HFFc6 (cell line): ENCODE results near the gene ST6GALNAC4. TPM values are rescaled to one million over a fixed set of nuclear protein-coding genes. Genes with fewer than 3 reads are reported as not detected.
A peak's percentile ranks its signal among the peaks of the same experiment; 100 is the strongest.

Experiments
- DNase-seq: peaks from one replicate; pipeline ENCODE4 v3.0.0-alpha.2; 2018
- H3K27ac Mint-ChIP-seq: 2 replicates; pipeline ENCODE4 v1.8.0; 2020; ENCODE audit warnings: mild to moderate bottlenecking, mixed read lengths
- H3K27me3 Mint-ChIP-seq: 2 replicates; pipeline ENCODE4 v1.8.0; 2021; ENCODE audit warnings: mild to moderate bottlenecking, moderate library complexity, mixed read lengths; ENCODE audit not compliant: insufficient read depth
- H3K36me3 Mint-ChIP-seq: 2 replicates; pipeline ENCODE4 v1.8.0; 2021; ENCODE audit warnings: low read depth, mixed read lengths
- H3K4me1 Mint-ChIP-seq: 2 replicates; pipeline ENCODE4 v1.8.0; 2020; ENCODE audit warnings: low read depth, mixed read lengths
- H3K4me3 Mint-ChIP-seq: 2 replicates; pipeline ENCODE4 v1.8.0; 2020; ENCODE audit warnings: mild to moderate bottlenecking, moderate library complexity, mixed read lengths
- H3K9me3 Mint-ChIP-seq: 2 replicates; pipeline ENCODE4 v1.8.0; 2020; ENCODE audit warnings: mild to moderate bottlenecking, mixed read lengths
- CTCF ChIP-seq: fragments of 200-600 bp; sonication (generic); IDR thresholded peaks from 2 replicates; pipeline ENCODE4 v1.5.0; 2021; ENCODE audit warnings: antibody characterized with exemption, mild to moderate bottlenecking
- total RNA-seq, 6 experiments: library from RNA; stranded (reverse); fragmentation: NEBNext Ultra II Directional; extraction: Animal tissue kit (Norgen Biotek cat#: 25700); gene quantifications; 2 replicates in 1 of 6; 3 replicates in 5 of 6; pipeline ENCODE4 v1.2.3, GENCODE V29; 2021

ST6GALNAC4 gene
- total RNA-seq, 6 experiments from 2014 or later = 22.9 to 33.4 (median 27.7) TPM

DNA sequence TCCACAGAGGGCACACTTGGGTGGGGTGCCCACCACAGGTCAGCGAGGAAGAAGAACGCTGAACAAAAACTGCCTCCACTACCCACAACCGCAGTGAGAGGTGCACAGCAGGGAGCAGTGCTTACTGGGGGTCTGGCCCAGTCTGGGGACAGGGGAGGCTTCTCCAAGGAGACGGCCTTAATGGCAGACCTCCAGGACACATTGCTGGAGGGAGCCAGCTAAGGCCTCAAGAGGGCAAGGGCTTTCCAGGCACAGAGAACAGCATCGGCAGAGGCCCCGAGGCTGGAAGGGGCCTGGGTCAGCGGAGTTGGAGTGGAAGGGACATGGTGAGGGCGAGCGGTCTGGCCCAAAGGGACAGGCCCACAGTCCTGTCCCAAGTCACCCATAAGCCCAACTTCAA lies 29.1 kb upstream of the ST6GALNAC4 start:
- H3K9me3 Mint-ChIP-seq = no peaks in the 10 kb centered on the region
- no peak for DNase-seq
- H3K36me3 Mint-ChIP-seq = no peaks in the 10 kb centered on the region; the same call in 1 of the 2 replicates
- TF ChIP-seq CTCF = no peak; the same call in 1 of the 2 replicates
- no peaks in the 10 kb centered on the region; the same call in 1 of the 2 replicates for H3K27me3 Mint-ChIP-seq
- peaks cover 12% of the 10 kb centered on the region for H3K4me1 Mint-ChIP-seq
- H3K27ac Mint-ChIP-seq = no peak overlapping the region
- H3K4me3 Mint-ChIP-seq = no peak overlapping the region

GRCh38 chr9:127945338-127945737 lies 28.5 kb upstream of the ST6GALNAC4 start:
- Mint-ChIP-seq H3K9me3 (no peaks in the 10 kb centered on the region), H3K36me3 (no peaks in the 10 kb centered on the region; the same call in 1 of the 2 replicates), H3K27ac (no peak overlapping the region), H3K4me1 (peaks cover 12% of the 10 kb centered on the region), H3K4me3 (no peak overlapping the region), H3K27me3 (no peaks in the 10 kb centered on the region; the same call in 1 of the 2 replicates)
- TF ChIP-seq CTCF = no peak
- DNase-seq = no peak

DNA sequence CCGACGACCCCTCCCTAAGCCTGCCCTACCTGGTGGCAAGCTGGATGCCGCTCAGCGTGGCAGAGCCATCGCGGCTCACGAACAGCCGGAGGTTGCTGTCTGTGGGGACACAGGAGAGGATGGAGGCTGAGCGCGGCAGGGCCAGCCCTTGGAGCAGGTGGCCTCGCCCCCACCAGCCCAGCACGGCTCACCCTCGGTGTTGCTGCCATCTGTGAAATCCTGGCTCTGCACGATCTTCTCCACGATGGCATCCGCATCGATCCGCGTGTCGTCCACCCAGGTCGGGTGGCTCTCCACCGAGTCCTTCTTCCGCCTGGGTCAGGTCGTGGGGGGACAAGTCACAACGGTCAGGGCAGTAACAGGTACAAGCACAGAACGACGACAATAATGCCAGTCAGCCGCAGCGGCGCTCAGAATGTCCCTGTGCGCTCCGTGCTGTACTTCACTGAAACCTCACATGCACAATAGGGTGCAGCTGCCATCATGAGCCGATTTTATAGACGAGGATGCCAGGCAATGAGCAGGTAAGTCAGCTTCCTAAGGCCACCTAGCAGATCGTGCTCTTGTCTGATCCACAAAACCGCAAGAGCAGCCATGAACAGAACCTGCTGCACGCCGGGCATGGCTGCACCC lies 27.9 kb upstream of the ST6GALNAC4 start:
- TF ChIP-seq CTCF = no peak
- H3K9me3 Mint-ChIP-seq = no peaks in the 10 kb centered on the region

GRCh38 chr9:127943731-127944144 lies 26.9 kb upstream of the ST6GALNAC4 start:
- no peak overlapping the region for H3K4me3 Mint-ChIP-seq
- peaks cover 12% of the 10 kb centered on the region for H3K4me1 Mint-ChIP-seq
- peak; percentile 95 for TF ChIP-seq CTCF
- no peaks in the 10 kb centered on the region; the same call in 1 of the 2 replicates for H3K27me3 Mint-ChIP-seq
- peak; percentile 61 for DNase-seq
- no peak overlapping the region; the same call in 1 of the 2 replicates for H3K27ac Mint-ChIP-seq
- no peaks in the 10 kb centered on the region for H3K9me3 Mint-ChIP-seq
- H3K36me3 Mint-ChIP-seq = no peaks in the 10 kb centered on the region; the same call in 1 of the 2 replicates

More for the DNA sequence above, 27.9 kb upstream of the ST6GALNAC4 start:
- H3K36me3 Mint-ChIP-seq = no peaks in the 10 kb centered on the region; the same call in 1 of the 2 replicates
- H3K27ac Mint-ChIP-seq = no peak overlapping the region
- no peaks in the 10 kb centered on the region; the same call in 1 of the 2 replicates for H3K27me3 Mint-ChIP-seq
- no peak overlapping the region for H3K4me3 Mint-ChIP-seq
- no peak for DNase-seq
- peaks cover 12% of the 10 kb centered on the region for H3K4me1 Mint-ChIP-seq

DNA sequence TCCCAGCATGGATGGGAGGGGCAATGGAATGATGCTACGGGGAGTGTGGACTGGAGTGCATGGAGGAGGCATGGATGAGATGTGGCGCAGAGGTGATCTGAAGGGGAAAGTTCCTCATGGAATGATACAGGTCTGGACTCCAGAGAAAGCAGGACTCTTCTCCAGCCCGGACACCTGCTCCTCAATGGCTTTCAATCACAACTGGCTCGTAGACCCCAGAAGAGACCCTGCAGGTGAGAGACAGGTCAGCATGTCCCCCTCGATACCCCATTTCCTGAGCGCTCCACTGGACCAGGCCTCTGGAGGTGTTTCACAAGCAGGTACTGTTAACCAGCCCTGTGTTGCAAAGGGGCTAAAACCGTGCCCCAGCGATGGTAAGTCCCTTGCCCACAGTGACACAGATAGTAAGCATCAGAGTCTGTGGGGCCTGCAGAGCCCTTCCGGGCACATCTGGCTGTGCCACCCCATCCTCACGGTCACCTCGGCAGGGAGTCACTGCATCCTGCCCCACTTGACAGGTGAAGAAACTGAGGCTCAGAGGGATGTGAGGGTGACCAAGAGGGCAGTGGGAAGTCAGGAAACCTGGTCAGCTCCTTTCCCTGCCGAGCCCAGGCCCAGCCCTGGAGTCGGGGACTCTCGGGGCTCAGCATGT lies 26.3 kb upstream of the ST6GALNAC4 start:
- peak; percentile 4; the same call in 1 of the 2 replicates for TF ChIP-seq CTCF
- Mint-ChIP-seq H3K27ac (no peak overlapping the region), H3K4me1 (peaks cover 12% of the 10 kb centered on the region), H3K36me3 (no peaks in the 10 kb centered on the region; the same call in 1 of the 2 replicates), H3K27me3 (no peaks in the 10 kb centered on the region; the same call in 1 of the 2 replicates), H3K9me3 (no peaks in the 10 kb centered on the region), H3K4me3 (no peak overlapping the region)
- no peak for DNase-seq
